Measurements from ENCODE around the gene EPHA8.

DNA sequence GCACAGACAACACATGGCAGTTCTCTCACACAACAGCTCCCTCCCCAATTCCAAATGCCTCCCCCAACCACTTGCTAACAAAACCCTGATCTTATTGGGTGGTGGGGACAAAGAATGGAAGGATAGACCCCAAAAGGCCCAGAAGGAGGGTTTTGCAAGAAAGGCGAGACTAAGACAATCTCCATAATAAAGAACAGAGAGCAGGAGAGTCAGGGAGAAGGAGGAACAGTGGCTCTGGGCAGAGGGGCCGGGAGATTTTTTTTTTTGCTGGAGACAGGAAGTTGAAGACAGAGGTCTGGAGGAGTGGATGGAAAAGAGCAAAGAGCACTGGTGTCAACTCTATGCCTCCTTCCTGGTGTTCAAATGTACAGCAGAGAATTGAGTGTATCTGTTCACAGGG is 66.6 kb downstream of the EPHA8 start:
- TF ChIP-seq, protein P1, sequence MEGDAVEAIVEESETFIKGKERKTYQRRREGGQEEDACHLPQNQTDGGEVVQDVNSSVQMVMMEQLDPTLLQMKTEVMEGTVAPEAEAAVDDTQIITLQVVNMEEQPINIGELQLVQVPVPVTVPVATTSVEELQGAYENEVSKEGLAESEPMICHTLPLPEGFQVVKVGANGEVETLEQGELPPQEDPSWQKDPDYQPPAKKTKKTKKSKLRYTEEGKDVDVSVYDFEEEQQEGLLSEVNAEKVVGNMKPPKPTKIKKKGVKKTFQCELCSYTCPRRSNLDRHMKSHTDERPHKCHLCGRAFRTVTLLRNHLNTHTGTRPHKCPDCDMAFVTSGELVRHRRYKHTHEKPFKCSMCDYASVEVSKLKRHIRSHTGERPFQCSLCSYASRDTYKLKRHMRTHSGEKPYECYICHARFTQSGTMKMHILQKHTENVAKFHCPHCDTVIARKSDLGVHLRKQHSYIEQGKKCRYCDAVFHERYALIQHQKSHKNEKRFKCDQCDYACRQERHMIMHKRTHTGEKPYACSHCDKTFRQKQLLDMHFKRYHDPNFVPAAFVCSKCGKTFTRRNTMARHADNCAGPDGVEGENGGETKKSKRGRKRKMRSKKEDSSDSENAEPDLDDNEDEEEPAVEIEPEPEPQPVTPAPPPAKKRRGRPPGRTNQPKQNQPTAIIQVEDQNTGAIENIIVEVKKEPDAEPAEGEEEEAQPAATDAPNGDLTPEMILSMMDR (conservative IDR thresholded peaks at IDR 0.05) = no peak
- TF ChIP-seq EZH2 (IDR thresholded peaks at IDR 0.05; ENCODE audit: low read depth) = no peak
